HG03103 (cell line): ENCODE data around the gene ARFRP1.

Source experiments
- ATAC-seq: cut with Tn5 transposase; IDR thresholded peaks from one replicate; pipeline ENCODE4 v1.9.1; 2021; ENCODE audit warnings: low read depth; ENCODE audit not compliant: unreplicated experiment

Gene ARFRP1

GRCh38 chr20:63703471-63703975 is 4.3 kb downstream of the ARFRP1 start:
- ATAC-seq = no peak

GRCh38 chr20:63702751-63703470 is 4.9 kb downstream of the ARFRP1 start:
- ATAC-seq = no peak

- ATAC-seq = no peak
Measured at GRCh38 chr20:63702036-63702665, 5.6 kb downstream of the ARFRP1 start.

GRCh38 chr20:63701329-63702035 is 6.3 kb downstream of the ARFRP1 start:
- ATAC-seq = no peak

GRCh38 chr20:63701051-63701328 is 6.8 kb downstream of the ARFRP1 start:
- no peak for ATAC-seq

- ATAC-seq = no peak
Measured at GRCh38 chr20:63700199-63701050, 7.4 kb downstream of the ARFRP1 start.

GRCh38 chr20:63699466-63700198 is 8.1 kb downstream of the ARFRP1 start:
- no peak for ATAC-seq

- no peak for ATAC-seq
Measured at GRCh38 chr20:63698739-63699465, 8.9 kb downstream of the ARFRP1 start.

GRCh38 chr20:63697868-63698545 is 9.8 kb downstream of the ARFRP1 start:
- no peak for ATAC-seq

- ATAC-seq = no peak
Measured at GRCh38 chr20:63697357-63697867, 10.4 kb downstream of the ARFRP1 start.

- ATAC-seq = no peak
Measured at GRCh38 chr20:63696628-63697356, 11.0 kb downstream of the ARFRP1 start, which contains the start of gene TNFRSF6B. Gene TNFRSF6B (plus strand): TSS chr20:63696652. CDS start chr20:63696768, 116 bp downstream.

GRCh38 chr20:63696306-63696627 is 11.5 kb downstream of the ARFRP1 start:
- no peak for ATAC-seq

- no peak for ATAC-seq
Measured at GRCh38 chr20:63695424-63696305, 12.1 kb downstream of the ARFRP1 start.

- ATAC-seq = no peak
Measured at GRCh38 chr20:63694584-63695423, 13.0 kb downstream of the ARFRP1 start.

- no peak for ATAC-seq
Measured at GRCh38 chr20:63693733-63694583, 13.8 kb downstream of the ARFRP1 start.
